ENCODE measurements around the gene IMMP2L. TPM values are rescaled to one million over a fixed set of nuclear protein-coding genes. Genes with fewer than 3 reads are reported as not detected.

Gene IMMP2L
- total and polyA plus RNA-seq, 2 donors (not counting 3 experiments of a cell fraction or from before 2014, with no cell fraction given): 9.9 to 11.8 TPM

- Histone ChIP-seq H3K27ac (ENCODE audit: insufficient read depth, low read depth, low read length) (no peak overlapping the region), H4K20me1 (replicated peaks; ENCODE audit: control insufficient read depth, extremely low read depth, insufficient read depth, low read length) (no peaks in the 10 kb centered on the region), H3K36me3 (ENCODE audit: control insufficient read depth in 2 of 2, extremely low read depth in 1 of 2, insufficient read depth in 2 of 2, low read length in 2 of 2) (no peaks in the 10 kb centered on the region), H3K9me1 (replicated peaks; ENCODE audit: control insufficient read depth, extremely low read depth, insufficient read depth, low read length) (no peaks in the 10 kb centered on the region), H3K9me3 (replicated peaks; ENCODE audit: control insufficient read depth, insufficient read depth, low read length) (no peaks in the 10 kb centered on the region), H3K4me2 (ENCODE audit: insufficient read depth, low read length) (no peak overlapping the region), H3K4me3 (replicated peaks in 1 of 3; ENCODE audit: insufficient read depth in 1 of 3, low read depth in 1 of 3, low read length in 3 of 3) (no peak overlapping the region), H3K4me1 (ENCODE audit: control insufficient read depth, extremely low read depth, insufficient read depth, low read length) (peaks cover 10% of the 10 kb centered on the region), H3K27me3 (ENCODE audit: control insufficient read depth in 2 of 2, insufficient read depth in 2 of 2, low read length in 2 of 2) (no peaks in the 10 kb centered on the region), H2AFZ (ENCODE audit: low read depth, low read length) (no peak overlapping the region), H3K79me2 (ENCODE audit: control insufficient read depth, insufficient read depth, low read length) (no peaks in the 10 kb centered on the region), H3K9ac (replicated peaks; ENCODE audit: extremely low read depth, insufficient read depth, low read length) (no peak overlapping the region)
- BruUV-seq (replicated peaks): no TSS peak
- FAIRE-seq (no peak), DNase-seq (ENCODE audit: low read depth, low spot score) (no peak)
- CTCF ChIA-PET: no interaction called here
- intact Hi-C loops (cut with micrococcal nuclease) (no loop called here), dilution Hi-C loops (cut with MboI; ENCODE audit: extremely low pct_ligation_motif_present, low sequenced_read_pairs) (no loop called here)
- POLR2A ChIA-PET: no interaction called here
- TF ChIP-seq EZH2 (IDR thresholded peaks at IDR 0.05; ENCODE audit: borderline replicate concordance, low read depth, low read length, severe bottlenecking) (no peak), JUN (IDR thresholded peaks at IDR 0.05; ENCODE audit: borderline replicate concordance, insufficient read depth, insufficient read length, low read depth) (no peak), FOS (IDR thresholded peaks at IDR 0.05; ENCODE audit: borderline replicate concordance, insufficient read depth, low read length) (no peak), POLR2AphosphoS5 (IDR thresholded peaks at IDR 0.05; ENCODE audit: insufficient read depth, low read depth, low read length) (no peak)
These were observed 172.3 kb downstream of the IMMP2L start for GRCh38 chr7:111390000-111390399.

GRCh38 chr7:111388912-111389311 is 173.4 kb downstream of the IMMP2L start:
- DNase-seq (ENCODE audit: low read depth, low spot score): no peak
- no peaks in the 10 kb centered on the region for H3K79me2 ChIP-seq (ENCODE audit: control insufficient read depth, insufficient read depth, low read length)
- POLR2A ChIA-PET: no interaction called here

More at GRCh38 chr7:111388912-111389311, 173.4 kb downstream of the IMMP2L start:
- Histone ChIP-seq H4K20me1 (replicated peaks; ENCODE audit: control insufficient read depth, extremely low read depth, insufficient read depth, low read length) (no peaks in the 10 kb centered on the region), H3K27me3 (ENCODE audit: control insufficient read depth in 2 of 2, insufficient read depth in 2 of 2, low read length in 2 of 2) (no peaks in the 10 kb centered on the region), H3K4me2 (ENCODE audit: insufficient read depth, low read length) (no peak overlapping the region), H3K36me3 (ENCODE audit: control insufficient read depth in 2 of 2, extremely low read depth in 1 of 2, insufficient read depth in 2 of 2, low read length in 2 of 2) (no peaks in the 10 kb centered on the region), H3K9ac (replicated peaks; ENCODE audit: extremely low read depth, insufficient read depth, low read length) (no peak overlapping the region), H3K4me1 (ENCODE audit: control insufficient read depth, extremely low read depth, insufficient read depth, low read length) (peaks cover 10% of the 10 kb centered on the region), H3K9me3 (replicated peaks; ENCODE audit: control insufficient read depth, insufficient read depth, low read length) (no peaks in the 10 kb centered on the region), H3K4me3 (replicated peaks in 1 of 3; ENCODE audit: insufficient read depth in 1 of 3, low read depth in 1 of 3, low read length in 3 of 3) (no peak overlapping the region), H2AFZ (ENCODE audit: low read depth, low read length) (no peak overlapping the region), H3K9me1 (replicated peaks; ENCODE audit: control insufficient read depth, extremely low read depth, insufficient read depth, low read length) (no peaks in the 10 kb centered on the region), H3K27ac (ENCODE audit: insufficient read depth, low read depth, low read length) (no peak overlapping the region)
- no peak for TF ChIP-seq CTCF (IDR thresholded peaks at IDR 0.05; ENCODE audit: extremely low read depth in 1 of 2, insufficient read depth in 1 of 2, low read depth in 1 of 2, low read length in 2 of 2)
- TF ChIP-seq EZH2 (IDR thresholded peaks at IDR 0.05; ENCODE audit: borderline replicate concordance, low read depth, low read length, severe bottlenecking): no peak
- TF ChIP-seq POLR2AphosphoS5 (IDR thresholded peaks at IDR 0.05; ENCODE audit: insufficient read depth, low read depth, low read length): no peak
- TF ChIP-seq MYC (IDR thresholded peaks at IDR 0.05; ENCODE audit: low read depth, low read length): no peak
- TF ChIP-seq JUN (IDR thresholded peaks at IDR 0.05; ENCODE audit: borderline replicate concordance, insufficient read depth, insufficient read length, low read depth): no peak
- TF ChIP-seq MAX (IDR thresholded peaks at IDR 0.05; ENCODE audit: insufficient read depth, insufficient read length): no peak
- no peak for TF ChIP-seq GATA2 (IDR thresholded peaks at IDR 0.05; ENCODE audit: insufficient read depth, insufficient read length, low read depth, low read length)
- no peak for TF ChIP-seq FOS (IDR thresholded peaks at IDR 0.05; ENCODE audit: borderline replicate concordance, insufficient read depth, low read length)
- TF ChIP-seq POLR2A (IDR thresholded peaks at IDR 0.05; ENCODE audit: low read depth, low read length): no peak
- no TSS peak for BruUV-seq (replicated peaks)
- dilution Hi-C loops (cut with MboI; ENCODE audit: extremely low pct_ligation_motif_present, low sequenced_read_pairs) (no loop called here), intact Hi-C loops (cut with micrococcal nuclease) (no loop called here)
- CTCF ChIA-PET: no interaction called here
- FAIRE-seq: no peak
